Measurements from ENCODE around the gene FGFR3.

Gene FGFR3

GRCh38 chr4:1770791-1771231 is 22.3 kb upstream of the FGFR3 start:
- DNase-seq (ENCODE audit: low read depth), result no peak

DNA sequence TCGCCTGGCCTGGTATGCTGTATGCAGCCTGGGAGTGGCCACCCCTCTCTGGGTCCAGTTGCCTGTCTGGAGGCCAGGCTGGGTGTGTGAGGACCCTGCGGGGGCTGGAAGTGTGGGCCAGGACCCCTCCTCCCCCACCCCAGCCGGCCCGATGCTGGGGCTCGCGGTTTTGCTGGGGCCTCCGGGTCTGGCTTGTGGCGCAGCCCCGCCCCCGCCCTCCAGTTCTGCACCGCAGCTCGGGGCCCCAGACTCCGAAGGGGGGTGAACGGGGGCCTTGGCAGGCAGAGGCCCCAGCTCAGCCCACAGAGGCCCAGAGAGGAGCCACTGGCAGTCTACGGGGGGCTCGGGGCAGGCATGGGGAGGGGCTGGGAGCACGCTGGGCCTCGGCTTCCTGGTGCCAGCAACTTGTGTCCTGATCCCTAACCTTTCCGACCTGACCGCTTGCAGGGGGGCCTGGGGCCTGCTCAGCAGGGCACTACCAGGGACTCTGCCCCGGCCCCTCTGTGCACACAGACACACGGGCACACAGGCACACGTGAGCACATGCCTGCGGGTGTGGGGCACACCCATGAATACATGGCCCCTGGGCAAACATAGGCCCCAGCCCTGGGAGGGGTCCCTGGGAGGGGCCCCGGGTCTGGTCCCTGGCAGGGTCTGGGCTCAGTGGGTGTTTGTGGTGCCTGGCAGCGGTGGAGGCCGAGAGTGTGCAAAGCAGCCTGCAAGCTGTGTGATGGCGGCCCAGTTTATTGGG is 21.4 kb upstream of the FGFR3 start:
- no peak for DNase-seq (ENCODE audit: low read depth)

- DNase-seq (ENCODE audit: low read depth), result no peak
Observed at GRCh38 chr4:1772853-1773538, 20.1 kb upstream of the FGFR3 start.

DNA sequence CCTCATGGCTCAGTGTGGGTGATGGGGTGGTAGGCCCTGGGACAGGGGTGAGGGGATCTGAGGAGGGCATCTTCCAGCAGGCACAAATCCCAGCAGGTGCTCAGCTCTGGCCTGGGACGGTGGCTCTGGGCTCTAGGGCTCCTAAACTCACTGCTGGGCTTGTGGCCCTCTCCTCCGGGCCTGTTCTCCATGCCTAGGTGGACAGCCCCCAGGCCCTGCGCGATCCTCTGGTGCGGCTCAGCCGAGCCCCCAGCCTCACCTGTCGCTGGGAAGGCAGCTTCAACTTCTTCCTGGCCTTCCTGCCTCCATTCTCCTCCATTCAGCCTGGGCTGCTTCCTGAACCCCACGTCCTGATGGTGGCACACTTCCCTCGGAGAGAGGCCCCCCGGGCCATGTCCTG is 19.3 kb upstream of the FGFR3 start:
- DNase-seq (ENCODE audit: low read depth), result no peak

DNA sequence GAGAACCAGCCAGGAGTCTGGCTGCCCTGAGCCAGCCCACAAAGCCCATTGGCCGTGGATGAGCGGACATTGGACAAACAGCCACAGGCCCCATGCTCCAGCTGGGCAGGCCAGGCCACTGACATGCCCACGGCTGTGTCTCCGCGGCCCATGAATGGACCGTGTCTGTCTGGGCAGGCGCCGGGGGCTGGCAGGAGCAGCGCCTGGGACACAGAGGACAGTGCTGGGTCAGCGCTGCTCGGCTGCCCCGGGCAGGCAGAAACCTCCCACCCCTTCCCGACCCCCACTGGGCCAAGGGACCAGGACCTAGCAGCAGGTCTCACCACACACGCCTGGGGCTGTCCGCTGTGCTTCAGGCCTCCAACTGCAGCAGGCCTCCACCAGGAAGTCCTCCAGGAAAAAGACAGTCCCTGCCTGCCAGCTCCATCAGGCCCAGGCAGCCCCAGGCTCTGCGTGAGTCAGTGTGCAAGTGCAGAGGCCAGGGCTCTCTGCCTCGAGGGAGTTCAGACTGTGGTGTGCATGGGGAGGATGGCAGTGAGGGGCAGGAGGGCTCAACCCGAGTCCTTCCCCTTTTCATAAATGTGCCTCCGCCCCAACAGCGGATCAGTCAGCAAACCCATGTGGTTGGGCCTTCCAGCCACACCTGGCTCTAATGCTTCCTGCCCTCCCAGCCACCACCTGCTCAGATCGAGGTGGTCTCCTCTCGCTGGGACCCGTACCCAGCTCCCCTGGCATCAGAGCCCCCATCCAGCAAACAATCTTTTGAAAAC is 17.2 kb upstream of the FGFR3 start:
- no peak for DNase-seq (ENCODE audit: low read depth)

- no peak for DNase-seq (ENCODE audit: low read depth)
Observed at GRCh38 chr4:1776521-1777161, 16.5 kb upstream of the FGFR3 start.

DNA sequence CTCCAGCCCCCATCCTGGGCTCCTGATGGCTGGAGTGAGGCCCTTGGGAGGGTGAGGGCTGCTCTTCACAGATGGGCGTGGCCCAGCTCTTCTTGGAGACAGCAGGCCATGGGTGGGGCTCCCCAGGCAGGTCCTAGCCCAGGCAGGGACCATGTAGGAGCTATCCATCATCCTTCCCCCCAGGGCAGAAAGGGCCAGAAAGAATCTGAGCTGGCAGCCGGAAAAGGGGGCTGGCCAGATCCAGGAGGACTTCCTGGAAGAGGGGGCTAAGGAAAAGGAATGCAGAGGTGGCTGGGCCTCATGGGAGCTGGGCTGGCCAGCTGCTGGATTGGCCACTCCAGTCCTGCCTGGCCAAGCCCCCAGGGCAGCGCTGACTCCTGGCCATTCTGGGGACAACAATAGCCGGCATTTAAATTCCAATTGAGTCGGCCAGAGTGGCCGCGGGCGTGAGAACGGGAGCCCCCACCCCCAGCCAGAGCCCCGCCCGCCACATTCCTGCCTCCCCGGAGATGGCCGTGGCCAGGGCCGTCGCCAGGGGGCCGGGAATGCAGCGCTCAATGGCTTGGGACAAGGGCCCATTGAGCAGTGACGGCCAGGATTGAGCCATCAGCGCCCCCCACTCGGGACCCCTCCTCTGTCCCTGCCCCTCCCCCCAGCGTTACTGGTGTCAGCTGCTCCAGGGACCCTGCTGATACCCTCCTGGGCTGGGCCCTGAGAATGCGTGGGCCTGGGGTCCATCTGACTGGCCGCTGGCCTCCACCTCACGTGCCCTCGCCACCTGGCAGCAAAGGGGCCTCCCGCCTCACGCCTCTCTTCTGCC is 15.1 kb upstream of the FGFR3 start:
- no peak for DNase-seq (ENCODE audit: low read depth)

DNA sequence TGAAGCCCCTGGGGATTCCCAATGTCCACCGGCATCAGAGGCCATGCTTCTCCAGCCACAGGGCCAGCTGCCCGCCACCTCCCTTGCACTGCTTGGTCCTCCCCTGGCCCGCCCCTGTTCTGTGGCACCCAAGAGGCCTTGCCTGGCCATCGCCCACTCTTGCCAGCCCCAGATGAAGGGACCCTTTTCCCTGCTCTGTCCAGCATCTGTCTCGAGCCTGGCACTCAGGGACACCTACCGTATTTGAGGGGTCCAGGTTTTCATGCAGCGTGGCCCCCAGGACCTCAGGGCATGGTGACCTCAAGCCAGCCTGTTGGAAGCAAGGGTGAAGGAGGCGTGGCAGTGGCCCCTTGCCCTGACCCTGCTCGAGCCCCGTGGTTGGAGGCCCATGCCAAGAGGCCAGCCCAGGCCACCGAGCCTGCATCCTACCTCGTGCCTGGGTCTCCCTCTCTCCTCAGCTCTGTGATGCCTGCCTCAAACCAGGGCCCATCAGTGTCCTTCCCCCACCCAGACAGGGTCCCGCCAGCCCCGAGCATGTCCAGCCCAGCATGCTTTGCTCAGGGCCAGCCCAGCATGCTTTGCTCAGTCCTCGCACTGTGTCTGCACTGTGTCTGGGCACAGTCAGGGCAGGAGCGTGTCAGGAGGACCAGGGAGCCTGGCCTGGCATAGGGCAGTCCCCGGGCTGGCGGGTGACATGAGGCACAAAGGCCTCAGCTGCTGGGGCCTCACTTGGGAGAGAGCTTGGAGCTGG is 14.3 kb upstream of the FGFR3 start:
- DNase-seq (ENCODE audit: low read depth), result no peak

GRCh38 chr4:1779588-1780382 is 13.3 kb upstream of the FGFR3 start:
- no peak for DNase-seq (ENCODE audit: low read depth)

DNA sequence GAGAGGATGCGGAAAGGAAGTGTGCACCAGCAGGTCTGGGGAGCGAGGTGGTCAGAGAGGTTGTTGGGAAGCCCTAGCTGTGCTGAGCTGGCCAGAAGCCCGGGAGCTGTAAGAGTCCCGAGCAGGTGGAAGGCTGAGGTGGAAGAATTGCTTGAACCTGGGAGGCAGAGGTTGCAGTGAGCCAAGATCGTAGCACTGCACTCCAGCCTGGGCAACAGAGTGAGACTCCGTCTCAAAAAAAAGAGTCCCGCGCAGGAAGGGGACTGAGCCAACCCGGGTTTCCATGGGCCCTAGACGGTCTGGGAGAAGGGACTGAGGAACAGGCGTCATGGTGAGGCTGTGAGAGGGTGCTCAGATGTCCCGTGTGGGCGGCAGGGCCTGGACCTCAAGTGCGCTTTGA is 12.7 kb upstream of the FGFR3 start:
- no peak for DNase-seq (ENCODE audit: low read depth)

GRCh38 chr4:1783015-1783414 is 10.1 kb upstream of the FGFR3 start:
- no peak for DNase-seq (ENCODE audit: low read depth)

DNA sequence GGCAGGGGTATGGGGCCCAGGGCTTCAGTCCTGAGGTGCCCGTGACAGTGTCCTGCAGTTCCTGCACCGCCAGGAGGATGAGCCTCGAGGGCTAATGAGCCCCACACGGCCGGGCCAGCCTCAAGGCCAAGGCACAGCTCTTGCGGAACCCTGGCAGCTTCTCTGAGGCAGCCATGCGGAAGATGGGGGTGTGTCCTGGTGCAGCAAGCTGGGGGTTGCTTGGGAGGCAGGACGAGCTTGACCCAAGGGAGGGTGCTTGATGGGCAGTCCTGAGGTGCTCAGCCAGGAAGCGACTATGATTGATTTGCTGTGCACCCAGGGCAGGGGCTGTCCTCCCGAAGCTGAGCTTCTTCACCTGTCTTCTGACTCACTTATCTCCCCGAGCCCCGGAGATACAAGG is 9.1 kb upstream of the FGFR3 start:
- DNase-seq (ENCODE audit: low read depth), result no peak

DNA sequence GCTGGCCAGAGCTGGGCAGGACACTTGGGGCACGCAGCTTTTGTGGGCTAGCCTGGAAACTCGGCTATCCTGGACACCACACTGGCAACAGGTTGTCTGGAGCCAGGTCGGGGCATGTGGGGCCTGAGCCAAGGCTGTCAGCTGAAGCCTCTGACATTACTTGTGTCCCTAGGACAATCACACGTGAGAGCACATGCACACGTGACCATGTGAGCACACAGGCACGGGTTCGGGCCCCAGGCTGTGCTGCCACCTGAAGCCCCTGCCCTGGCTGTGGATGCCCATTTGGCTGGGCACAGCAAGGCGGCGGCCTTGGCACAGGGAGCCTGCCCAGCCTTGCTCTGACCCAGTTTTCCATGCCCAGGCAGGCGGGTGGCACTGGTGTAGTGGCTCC is 8.7 kb upstream of the FGFR3 start:
- no peak for DNase-seq (ENCODE audit: low read depth)

- no peak for DNase-seq (ENCODE audit: low read depth)
Observed at GRCh38 chr4:1784789-1785591, 8.1 kb upstream of the FGFR3 start.

GRCh38 chr4:1785592-1785991 is 7.5 kb upstream of the FGFR3 start:
- no peak for DNase-seq (ENCODE audit: low read depth)

DNA sequence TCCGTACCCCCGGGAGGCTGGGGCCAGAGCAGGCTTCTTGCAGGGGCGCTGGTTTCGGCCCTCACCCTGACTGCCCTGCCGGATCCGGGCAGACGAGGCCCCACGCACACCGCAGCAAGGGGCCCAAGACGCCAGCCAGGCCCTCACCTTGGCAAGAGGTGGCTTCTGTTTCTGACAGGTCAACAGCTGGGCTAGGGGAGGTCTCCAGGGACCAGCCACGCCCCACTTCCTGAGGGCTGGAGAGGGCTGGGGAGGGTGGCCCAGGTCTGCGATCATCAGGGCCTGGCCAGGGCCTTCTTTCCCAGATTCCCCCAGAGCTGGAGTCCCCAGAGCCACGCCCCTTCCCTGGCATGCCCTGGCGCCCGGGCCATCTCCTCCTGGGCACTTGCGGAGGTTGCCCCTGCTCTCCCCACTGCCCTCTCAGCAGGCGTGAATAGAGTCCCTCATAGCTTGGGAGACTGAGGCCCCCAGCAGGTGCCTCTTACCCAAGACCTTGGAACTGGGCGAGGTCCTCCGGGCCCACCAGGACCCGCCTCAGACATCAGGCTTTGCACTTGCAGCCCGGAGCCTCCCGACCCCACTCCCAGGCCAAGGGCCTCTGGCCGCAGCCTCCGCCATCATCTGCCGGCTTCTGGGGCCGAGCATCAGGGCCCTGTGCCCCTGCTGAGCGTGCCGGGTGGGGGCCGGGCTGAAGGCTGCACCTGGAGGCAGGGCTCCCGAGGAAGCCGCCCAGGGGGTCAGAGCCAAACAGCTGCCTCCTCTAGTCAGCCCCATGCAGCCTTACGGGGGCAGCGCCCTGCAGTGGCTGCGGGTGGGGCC is 6.3 kb upstream of the FGFR3 start:
- DNase-seq (ENCODE audit: low read depth), result no peak

DNA sequence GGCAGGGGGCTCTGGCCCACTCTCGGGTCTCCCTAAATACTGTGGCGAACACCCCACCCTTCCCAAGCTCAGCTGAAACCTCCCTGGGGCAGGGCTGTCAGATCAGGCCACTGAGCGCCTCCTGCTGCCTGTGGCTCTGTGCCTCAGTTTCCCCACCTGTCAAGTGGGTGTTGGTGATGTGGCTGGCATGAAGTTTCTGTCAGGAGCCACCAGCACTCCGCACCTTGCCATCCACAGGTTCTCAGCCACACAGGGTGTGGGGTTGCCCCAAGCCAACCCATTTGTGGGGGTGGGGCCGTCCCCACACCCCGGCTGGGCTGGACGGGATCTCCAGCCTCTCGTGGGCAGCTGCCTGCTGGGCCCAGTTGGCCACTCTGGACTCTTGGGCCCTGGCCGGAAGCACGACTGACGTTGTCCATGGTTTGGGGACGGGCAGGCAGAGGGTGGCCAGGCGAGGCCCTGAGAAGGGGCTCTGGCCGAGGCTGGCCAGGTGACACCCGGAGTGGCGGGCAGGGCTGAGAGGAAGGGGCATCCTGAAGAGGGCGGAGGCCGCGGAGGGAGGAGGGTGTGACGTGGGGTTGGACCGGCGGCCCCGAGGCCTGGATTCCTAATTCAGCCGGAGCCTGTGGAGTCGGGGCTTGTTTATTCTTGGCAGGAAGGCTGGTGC is 5.5 kb upstream of the FGFR3 start:
- DNase-seq (ENCODE audit: low read depth), result no peak
